Astrocyte of the cerebellum (primary cell): ENCODE results near the gene CD3E.

Experiments
- DNase-seq: peaks from one replicate; pipeline ENCODE4 v3.0.0-alpha.2; 2011; ENCODE audit warnings: low read depth
- H3K4me3 ChIP-seq: 2 replicates; pipeline ENCODE4 v1.5.1; 2011; ENCODE audit warnings: mild to moderate bottlenecking, low read depth, low read length, moderate library complexity
- in situ Hi-C: cut with HindIII; loops from 2 replicates; pipeline ENCODE4 v1.10.0; 2017; ENCODE audit warnings: low sequenced_read_pairs
- TF ChIP-seq, protein P1 (sequence below): IDR thresholded peaks from 2 replicates; pipeline ENCODE4 v1.5.1; 2012; ENCODE audit warnings: low read length, low read depth, moderate library complexity, mild to moderate bottlenecking; ENCODE audit errors: missing control alignments

The CD3E gene

DNA sequence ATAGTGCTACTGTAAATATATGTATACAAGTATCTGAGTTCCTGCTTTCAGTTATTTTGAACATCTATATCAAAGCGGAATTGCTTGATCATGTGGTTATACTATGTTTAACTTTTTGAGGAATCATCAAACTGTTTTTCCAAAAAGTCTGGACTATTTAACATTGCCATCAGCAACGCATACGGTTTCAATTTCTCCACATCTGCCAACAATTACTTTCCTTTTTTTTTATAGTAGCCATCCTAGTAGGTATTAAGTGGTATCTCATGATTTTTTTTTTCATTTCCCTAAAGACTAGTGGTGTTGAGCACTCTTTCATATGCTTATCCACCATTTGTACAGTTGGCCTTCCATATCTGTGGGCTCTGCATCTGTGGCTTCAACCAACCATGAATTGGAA lies 53.5 kb downstream of the CD3E start:
- no peak overlapping the region for H3K4me3 ChIP-seq
- DNase-seq: no peak
- in situ Hi-C loops: no loop called here
- TF ChIP-seq, protein P1, sequence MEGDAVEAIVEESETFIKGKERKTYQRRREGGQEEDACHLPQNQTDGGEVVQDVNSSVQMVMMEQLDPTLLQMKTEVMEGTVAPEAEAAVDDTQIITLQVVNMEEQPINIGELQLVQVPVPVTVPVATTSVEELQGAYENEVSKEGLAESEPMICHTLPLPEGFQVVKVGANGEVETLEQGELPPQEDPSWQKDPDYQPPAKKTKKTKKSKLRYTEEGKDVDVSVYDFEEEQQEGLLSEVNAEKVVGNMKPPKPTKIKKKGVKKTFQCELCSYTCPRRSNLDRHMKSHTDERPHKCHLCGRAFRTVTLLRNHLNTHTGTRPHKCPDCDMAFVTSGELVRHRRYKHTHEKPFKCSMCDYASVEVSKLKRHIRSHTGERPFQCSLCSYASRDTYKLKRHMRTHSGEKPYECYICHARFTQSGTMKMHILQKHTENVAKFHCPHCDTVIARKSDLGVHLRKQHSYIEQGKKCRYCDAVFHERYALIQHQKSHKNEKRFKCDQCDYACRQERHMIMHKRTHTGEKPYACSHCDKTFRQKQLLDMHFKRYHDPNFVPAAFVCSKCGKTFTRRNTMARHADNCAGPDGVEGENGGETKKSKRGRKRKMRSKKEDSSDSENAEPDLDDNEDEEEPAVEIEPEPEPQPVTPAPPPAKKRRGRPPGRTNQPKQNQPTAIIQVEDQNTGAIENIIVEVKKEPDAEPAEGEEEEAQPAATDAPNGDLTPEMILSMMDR: no peak

DNA sequence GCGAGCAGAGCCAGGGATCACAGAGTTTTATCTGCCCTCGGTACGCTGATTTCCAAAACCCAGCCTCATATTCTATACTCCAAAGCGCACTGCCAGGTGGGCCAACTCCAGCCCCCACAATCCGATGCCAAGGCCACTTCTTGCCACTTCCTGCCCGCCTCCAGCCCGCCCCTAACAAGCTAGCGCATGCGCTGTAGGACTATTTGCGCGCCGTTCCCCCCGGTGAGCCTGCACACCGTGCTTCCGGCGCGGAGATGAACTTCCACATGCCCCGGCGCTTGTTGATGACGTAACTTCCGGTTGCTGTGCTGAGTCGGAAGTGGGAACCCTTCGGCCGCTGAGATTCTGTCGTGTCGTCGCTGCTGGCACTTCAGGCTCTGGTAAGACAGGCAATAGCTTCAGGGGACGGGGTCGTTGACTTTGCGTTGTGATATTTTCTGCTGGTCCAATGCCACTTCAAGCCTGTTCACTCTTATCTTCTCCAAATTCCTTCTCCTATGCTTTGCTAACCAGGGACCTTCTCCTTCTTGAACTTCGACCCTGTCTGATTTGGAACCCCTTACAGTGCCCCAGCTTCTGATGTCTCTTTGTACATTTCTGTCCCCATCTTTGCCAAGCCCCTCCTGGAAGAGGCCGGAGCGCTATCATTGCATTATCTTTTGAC lies 54.9 kb downstream of the CD3E start, which contains the start of gene UBE4A:
Gene UBE4A (plus strand): TSS at position 306 of the 664 bp plus-strand sequence. CDS start 5,481 bp downstream, outside the sequence.
- TF ChIP-seq, protein P1: no peak
- H3K4me3 ChIP-seq: peak within 1 kb of the TSS; percentile 88
- in situ Hi-C loops: no loop called here
- peak; percentile 85 for DNase-seq

DNA sequence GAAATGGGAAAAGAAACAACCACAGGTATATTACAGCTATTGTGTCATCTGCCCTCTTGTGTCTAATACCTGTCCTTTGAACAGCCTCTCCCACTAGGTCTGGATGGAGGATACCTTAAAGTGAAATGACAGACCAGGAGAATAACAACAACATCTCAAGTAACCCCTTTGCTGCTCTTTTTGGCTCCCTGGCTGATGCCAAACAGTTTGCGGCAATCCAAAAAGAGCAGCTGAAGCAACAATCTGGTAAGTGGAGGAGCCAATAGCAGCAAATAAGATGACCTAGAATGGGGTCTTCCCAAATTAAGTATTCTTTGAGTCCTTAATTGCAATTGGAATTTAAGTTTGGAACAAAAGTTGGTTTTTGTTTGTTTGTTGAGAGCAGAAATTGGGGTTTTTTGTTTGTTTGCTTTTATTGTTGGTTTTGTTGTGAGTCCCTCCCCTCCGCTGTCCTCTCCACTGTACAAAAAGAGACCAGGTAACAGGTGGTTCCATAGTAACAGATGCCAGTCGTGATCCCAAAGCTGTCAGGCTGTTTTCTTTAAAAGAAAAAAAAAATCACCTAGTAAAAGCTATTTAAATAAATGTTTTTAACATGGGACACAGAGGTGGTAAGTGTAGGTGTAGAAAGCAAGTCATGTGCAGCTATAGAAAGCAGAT lies 60.6 kb downstream of the CD3E start:
- TF ChIP-seq, protein P1: no peak
- no peak for DNase-seq
- H3K4me3 ChIP-seq: no peak overlapping the region
- in situ Hi-C loops: no loop called here
